Esophagus muscularis mucosa (tissue), 4 donors: ENCODE data around the gene IL2. TPM values are rescaled to one million over a fixed set of nuclear protein-coding genes. Genes with fewer than 3 reads are reported as not detected.

Experiments used
- DNase-seq: peaks from one replicate; pipeline ENCODE4 v3.0.0-alpha.2; 2017; ENCODE audit errors: extremely low spot score
- H3K27ac ChIP-seq, 4 donors: fragments of 200-600 bp; sonication (generic); replicated peaks in 1 of 4; 1 replicate in 3 of 4; 2 replicates in 1 of 4; pipeline ENCODE4 v1.5.1; 2016 to 2019; ENCODE audit warnings: mild to moderate bottlenecking in 1 of 4
- H3K27me3 ChIP-seq, 4 donors: fragments of 200-600 bp; sonication (generic); one replicate each; pipeline versions ENCODE4 v1.5.1 to v1.6.0; 2016 to 2019
- H3K36me3 ChIP-seq, 4 donors: fragments of 200-600 bp; sonication (generic); one replicate each; pipeline ENCODE4 v1.5.1; 2016 to 2019
- H3K4me1 ChIP-seq, 4 donors: fragments of 200-600 bp; sonication (generic); one replicate each; pipeline ENCODE4 v1.5.1; 2016 to 2019
- H3K4me3 ChIP-seq, 4 donors: fragments of 200-600 bp; sonication (generic); 1 replicate in 2 of 4; 2 replicates in 2 of 4; pipeline ENCODE4 v1.5.1; 2016 to 2019; ENCODE audit warnings: mild to moderate bottlenecking in 4 of 4, moderate library complexity in 1 of 4
- H3K9me3 ChIP-seq, 4 donors: fragments of 200-600 bp; sonication (generic); 1 replicate in 3 of 4; 2 replicates in 1 of 4; pipeline ENCODE4 v1.5.1; 2016 to 2019
- EP300 ChIP-seq: sonication (generic); formaldehyde crosslinking; IDR thresholded peaks from one replicate; pipeline ENCODE4 v1.6.1; 2017; ENCODE audit warnings: antibody characterized with exemption
- POLR2A ChIP-seq: fragments of 450-650 bp; IDR thresholded peaks from one replicate; pipeline ENCODE4 v1.6.1; 2017; ENCODE audit warnings: antibody characterized with exemption, moderate library complexity, mild to moderate bottlenecking, low read depth
- POLR2AphosphoS5 ChIP-seq, 2 donors: sonication (generic); formaldehyde crosslinking; IDR thresholded peaks; one replicate each; pipeline ENCODE4 v1.6.1; 2017; ENCODE audit warnings: antibody characterized with exemption in 2 of 2
- whole genome bisulfite sequencing: methylation state at CpG from one replicate; pipeline ENCODE4 v1.1.5; 2018; 5-methylcytosine and 5-hydroxymethylcytosine counted together
- intact Hi-C: fragments of 100-400 bp; cut with DNase I; formaldehyde crosslinking; loops from one replicate; pipeline ENCODE4 v1.15.1; 2023
- total RNA-seq, 4 donors: library from RNA; depleted of rRNA; stranded (reverse); fragments of >200 nt; gene quantifications; one replicate each; pipeline versions ENCODE4 v1.1.0 to v1.2.1, GENCODE V29; 2016
- TF ChIP-seq, protein P1 (sequence below), 3 experiments: fragments of 200-600 bp in 2 of 3; fragments of 450-650 bp in 1 of 3; sonication (generic) in 2 of 3; IDR thresholded peaks; one replicate each; pipeline ENCODE4 v1.5.1; 2017 to 2019; ENCODE audit warnings: antibody characterized with exemption in 3 of 3, mild to moderate bottlenecking in 2 of 3, moderate library complexity in 1 of 3

The IL2 gene
- total RNA-seq, 4 donors from 2014 or later = not detected

DNA sequence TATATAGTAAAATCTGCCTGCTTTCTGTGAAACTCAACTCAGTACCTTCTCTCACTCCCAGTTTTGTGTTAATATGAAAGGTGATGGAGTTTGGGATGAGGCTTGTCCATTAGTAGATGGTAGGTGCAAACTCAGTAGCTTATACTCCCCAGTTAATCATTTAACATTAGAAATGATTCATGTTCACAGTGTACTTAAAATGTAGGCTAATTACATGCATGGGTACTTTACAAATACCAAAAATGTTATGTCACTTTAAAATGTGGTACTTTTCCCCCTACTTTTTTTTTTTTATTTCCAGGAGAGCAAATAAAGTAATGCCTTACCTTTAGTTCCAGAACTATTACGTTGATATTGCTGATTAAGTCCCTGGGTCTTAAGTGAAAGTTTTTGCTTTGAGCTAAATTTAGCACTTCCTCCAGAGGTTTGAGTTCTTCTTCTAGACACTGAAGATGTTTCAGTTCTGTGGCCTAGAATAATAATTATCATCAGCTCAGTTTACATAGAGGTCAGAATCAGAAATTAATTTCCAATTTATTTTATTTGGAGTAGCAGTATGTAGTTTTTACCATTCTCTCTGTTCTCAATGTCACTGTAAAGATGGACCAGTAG is 3.0 kb downstream of the IL2 start:
- intact Hi-C loops = no loop called here
- no peaks in the 10 kb centered on the region for H3K36me3 ChIP-seq
- H3K27ac ChIP-seq = no peak overlapping the region
- no peak overlapping the region for H3K4me3 ChIP-seq
- H3K9me3 ChIP-seq = no peaks in the 10 kb centered on the region
- WGBS = 37% methylated on average over 1 of the region's 1 CpG
- H3K4me1 ChIP-seq = no peaks in the 10 kb centered on the region
- no peak for DNase-seq
- TF ChIP-seq, protein P1, sequence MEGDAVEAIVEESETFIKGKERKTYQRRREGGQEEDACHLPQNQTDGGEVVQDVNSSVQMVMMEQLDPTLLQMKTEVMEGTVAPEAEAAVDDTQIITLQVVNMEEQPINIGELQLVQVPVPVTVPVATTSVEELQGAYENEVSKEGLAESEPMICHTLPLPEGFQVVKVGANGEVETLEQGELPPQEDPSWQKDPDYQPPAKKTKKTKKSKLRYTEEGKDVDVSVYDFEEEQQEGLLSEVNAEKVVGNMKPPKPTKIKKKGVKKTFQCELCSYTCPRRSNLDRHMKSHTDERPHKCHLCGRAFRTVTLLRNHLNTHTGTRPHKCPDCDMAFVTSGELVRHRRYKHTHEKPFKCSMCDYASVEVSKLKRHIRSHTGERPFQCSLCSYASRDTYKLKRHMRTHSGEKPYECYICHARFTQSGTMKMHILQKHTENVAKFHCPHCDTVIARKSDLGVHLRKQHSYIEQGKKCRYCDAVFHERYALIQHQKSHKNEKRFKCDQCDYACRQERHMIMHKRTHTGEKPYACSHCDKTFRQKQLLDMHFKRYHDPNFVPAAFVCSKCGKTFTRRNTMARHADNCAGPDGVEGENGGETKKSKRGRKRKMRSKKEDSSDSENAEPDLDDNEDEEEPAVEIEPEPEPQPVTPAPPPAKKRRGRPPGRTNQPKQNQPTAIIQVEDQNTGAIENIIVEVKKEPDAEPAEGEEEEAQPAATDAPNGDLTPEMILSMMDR (IDR thresholded peaks at IDR 0.05) = no peak
- TF ChIP-seq POLR2AphosphoS5 (IDR thresholded peaks at IDR 0.05) (no peak), POLR2A (no peak), EP300 (no peak)
- H3K27me3 ChIP-seq = no peaks in the 10 kb centered on the region

DNA sequence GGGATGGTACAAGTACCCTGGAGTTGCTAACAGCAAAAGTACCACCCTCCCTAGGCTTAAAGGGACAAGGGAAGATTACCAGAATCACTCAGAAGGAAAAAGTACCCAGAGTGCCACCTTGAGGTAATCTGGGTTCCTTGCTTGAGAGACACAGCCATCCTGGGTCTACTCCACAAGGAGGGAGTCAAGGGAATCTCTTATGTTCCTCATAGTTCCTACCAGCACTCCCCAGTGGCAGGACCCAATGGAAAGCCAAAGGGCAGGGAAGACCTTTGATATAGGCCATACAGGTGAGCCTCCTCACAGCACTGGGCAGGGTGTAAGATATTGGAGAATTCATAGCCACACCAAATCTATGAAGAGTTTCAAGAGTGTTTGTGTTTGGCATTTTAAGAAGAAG is 5.7 kb downstream of the IL2 start:
- intact Hi-C loops = no loop called here
- H3K4me3 ChIP-seq = no peak overlapping the region
- H3K27ac ChIP-seq = no peak overlapping the region
- H3K9me3 ChIP-seq = no peaks in the 10 kb centered on the region
- TF ChIP-seq POLR2A (no peak), EP300 (no peak), POLR2AphosphoS5 (IDR thresholded peaks at IDR 0.05) (no peak)
- TF ChIP-seq, protein P1 (IDR thresholded peaks at IDR 0.05) = no peak
- H3K27me3 ChIP-seq = no peaks in the 10 kb centered on the region
- no peaks in the 10 kb centered on the region for H3K4me1 ChIP-seq
- no peaks in the 10 kb centered on the region for H3K36me3 ChIP-seq
- DNase-seq = no peak

DNA sequence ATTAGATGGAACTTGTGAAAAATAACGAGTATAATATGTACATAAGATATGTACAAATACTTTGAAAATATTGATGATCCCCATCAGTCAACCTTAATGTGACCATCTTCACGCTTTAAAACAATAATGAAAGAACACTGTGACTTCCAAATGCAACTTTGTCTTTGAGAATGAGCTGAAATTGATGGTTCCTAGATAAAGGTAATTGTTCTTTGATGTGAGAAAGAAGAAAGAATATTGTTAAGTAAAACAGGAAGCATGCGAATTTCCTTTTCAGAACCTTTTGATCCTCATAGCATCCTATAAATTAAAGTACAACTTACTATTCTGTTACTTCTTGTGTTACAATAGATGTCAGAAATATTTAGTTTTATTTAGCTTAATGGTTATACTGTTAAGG is 22.2 kb downstream of the IL2 start:
- H3K9me3 ChIP-seq = no peaks in the 10 kb centered on the region
- DNase-seq = no peak
- no peak overlapping the region for H3K27ac ChIP-seq
- H3K27me3 ChIP-seq = no peaks in the 10 kb centered on the region
- TF ChIP-seq, protein P1 (IDR thresholded peaks at IDR 0.05) = no peak
- TF ChIP-seq POLR2AphosphoS5 (IDR thresholded peaks at IDR 0.05) = no peak
- no peak for TF ChIP-seq POLR2A
- no peak for TF ChIP-seq EP300
- no peak overlapping the region for H3K4me3 ChIP-seq
- intact Hi-C loops = no loop called here
- no peaks in the 10 kb centered on the region for H3K4me1 ChIP-seq
- no peaks in the 10 kb centered on the region for H3K36me3 ChIP-seq
- WGBS = 72% methylated on average over 3 of the region's 3 CpGs

DNA sequence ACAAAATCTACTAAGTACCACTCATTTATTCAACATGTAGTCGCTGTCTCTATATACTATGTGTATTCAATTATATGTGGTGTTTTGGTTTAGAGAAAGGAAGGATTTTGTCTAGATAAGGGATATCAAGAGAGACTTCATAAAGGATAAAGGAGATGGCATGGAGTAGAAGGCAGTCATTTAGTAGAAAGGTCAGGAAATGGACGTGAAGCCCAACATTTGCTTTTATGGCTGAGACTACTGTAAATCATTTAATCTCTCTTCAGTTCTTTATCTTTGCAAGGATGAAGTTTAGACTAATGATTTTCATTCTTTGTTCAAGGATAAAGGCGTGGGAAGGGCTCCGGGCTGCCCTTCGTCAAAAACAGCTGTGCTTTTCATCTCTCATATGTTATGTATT is 25.2 kb downstream of the IL2 start:
- no peak overlapping the region for H3K4me3 ChIP-seq

More for the DNA sequence above, 25.2 kb downstream of the IL2 start:
- WGBS = 51% methylated on average over 5 of the region's 5 CpGs
- H3K9me3 ChIP-seq = no peaks in the 10 kb centered on the region
- TF ChIP-seq, protein P1 (IDR thresholded peaks at IDR 0.05) = no peak
- TF ChIP-seq EP300 = no peak
- no peak for TF ChIP-seq POLR2A
- no peak for TF ChIP-seq POLR2AphosphoS5 (IDR thresholded peaks at IDR 0.05)
- no peaks in the 10 kb centered on the region for H3K4me1 ChIP-seq
- intact Hi-C loops = no loop called here
- DNase-seq = no peak
- H3K36me3 ChIP-seq = no peaks in the 10 kb centered on the region
- no peak overlapping the region for H3K27ac ChIP-seq
- H3K27me3 ChIP-seq = no peaks in the 10 kb centered on the region
